Raji (cell line): ENCODE data around the gene ZBED2.

Experiments
- POLR2A ChIP-seq: IDR thresholded peaks from 2 replicates; pipeline ENCODE4 v1.6.1; 2011; ENCODE audit warnings: low read depth, low read length, control low read depth; ENCODE audit not compliant: insufficient read depth

The ZBED2 gene

DNA sequence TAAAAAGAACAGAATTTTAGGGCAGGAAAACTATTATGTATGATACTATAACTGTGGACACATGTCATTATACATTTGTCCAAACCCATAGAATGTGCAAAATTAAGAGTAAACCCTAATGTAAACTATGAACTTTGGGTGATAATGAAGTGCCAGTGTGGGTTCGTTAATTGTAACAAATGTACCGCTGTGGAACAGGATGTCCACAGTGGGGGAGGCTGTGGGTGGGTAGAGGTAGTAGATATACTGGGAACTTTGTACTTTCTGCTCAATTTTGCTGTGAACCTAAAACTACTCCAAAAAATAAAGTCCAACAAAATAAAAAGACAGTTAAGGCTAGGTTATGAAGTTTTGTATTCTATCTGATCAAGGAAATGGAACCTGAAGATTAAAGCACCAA lies 28.3 kb downstream of the ZBED2 start:
- TF ChIP-seq POLR2A, result no peak

DNA sequence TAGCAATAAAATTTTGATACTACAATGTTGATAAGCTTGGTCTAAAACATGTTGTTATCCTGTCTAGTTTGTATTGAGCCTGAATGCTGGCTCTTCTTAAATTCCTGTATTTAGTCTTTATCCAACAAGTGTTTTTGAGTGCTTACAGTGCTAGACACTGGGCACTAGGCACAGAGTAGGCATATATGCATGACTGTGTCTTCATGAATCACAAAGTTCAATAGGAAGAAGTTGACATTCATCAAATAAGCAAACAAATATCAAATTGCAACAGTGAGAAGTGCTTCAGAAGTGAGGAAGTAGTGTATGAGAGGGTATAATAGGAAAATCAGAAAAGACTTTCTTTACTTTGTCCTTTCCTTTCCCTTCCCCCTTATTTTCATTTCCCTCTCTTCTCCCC lies 46.4 kb downstream of the ZBED2 start:
- no peak for TF ChIP-seq POLR2A

DNA sequence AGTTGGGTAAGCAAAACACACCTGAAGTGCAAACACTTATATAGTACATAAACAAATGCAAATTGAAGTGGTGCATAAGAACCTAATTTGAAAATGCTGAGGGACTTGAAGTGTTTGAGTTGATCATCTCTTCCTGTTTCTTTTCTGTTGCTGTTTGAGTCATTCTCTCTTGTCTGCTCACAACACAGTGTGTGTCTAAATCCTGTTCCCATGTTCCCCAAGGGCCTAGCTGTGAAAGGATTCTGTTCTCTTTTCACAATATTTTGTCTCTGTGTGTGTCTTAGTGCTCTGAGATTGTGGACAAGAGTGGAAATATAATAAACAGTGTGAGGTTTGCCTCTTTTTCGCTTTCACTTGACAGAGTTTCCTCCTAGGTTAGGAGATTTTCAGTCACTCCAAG lies 47.1 kb downstream of the ZBED2 start:
- TF ChIP-seq POLR2A, result no peak

DNA sequence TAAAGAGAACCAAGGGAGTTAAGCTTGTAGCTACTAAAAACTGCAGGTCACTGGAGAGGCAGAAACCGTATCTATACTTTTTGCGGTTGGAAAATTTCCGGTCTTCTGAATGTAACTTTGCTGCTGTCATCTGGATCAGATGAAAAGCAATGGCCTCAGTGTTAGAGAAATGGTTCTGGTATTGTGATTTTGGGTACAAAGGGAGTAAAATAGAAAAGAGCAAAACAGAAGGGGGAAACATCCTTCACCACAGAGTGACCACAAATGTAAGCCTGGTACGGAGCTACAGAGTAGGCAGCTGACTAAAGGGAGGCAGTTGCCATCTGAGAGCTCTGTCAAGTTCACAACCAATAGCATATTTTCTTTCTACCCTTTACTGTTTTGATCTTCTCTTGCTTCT lies 47.5 kb downstream of the ZBED2 start:
- TF ChIP-seq POLR2A, result 0 out of 2 replicates have a peak, but pooled peaks have one; percentile 10

DNA sequence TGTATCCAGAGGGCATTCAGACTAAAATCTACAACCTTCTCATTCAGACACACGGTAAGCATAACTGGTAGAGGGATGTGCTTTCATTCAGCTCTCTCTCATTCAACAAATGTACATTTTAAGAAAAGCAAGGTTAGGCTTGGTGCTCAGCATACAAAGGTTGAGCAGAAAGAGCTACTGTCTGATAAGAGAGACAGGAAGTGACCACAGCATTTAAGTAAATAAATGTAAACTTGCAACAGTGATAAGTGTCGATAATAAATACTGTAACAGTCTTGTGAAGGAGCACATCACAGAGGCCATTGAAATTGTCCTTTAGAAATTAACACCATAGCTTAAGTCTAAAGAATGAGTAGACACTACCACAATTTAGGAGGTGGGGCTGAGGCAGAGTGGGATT lies 49.8 kb downstream of the ZBED2 start:
- no peak for TF ChIP-seq POLR2A
